ENCODE measurements around the gene LRTM2. TPM values are rescaled to one million over a fixed set of nuclear protein-coding genes. Genes with fewer than 3 reads are reported as not detected.

Gene LRTM2
- total RNA-seq, 2 experiments from 2014 or later: not detected

DNA sequence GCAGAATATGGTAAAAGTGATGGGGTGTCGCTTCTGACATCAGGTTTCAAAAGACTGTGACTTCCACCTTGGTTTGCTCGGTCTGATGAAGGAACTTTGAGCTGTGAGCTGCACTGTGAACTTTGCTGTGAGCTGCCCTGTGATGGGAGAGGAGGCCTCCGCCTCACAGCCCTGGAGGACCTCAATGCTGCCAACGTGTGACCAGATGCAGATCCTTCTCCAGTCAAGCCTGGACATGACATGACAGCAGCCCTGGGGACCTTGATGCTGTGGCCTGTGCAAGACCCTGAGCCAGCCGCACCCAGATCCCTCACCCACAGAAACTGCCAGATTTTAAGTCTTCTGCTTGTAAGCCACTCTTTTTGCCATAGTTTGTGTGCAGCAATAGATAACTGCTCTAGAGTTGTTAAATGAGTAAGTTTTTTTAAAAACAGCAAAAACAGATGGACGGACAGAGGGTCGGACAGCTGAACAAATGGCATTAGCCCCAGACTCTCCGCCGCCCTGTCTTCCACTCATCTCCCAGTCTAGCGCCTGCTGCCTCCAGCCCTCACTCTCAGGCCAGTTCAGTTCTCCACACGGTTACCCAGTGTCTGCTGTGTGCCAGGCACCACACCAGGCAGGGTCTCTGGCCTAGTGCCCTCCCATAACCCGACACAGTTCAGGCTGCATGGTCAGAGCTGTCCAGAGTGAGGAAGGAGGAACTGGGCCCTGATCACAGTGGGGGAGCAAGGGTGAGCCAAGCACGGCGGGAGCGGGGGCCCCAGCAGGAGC lies 13.1 kb upstream of the LRTM2 start:
- H3K4me3 ChIP-seq (ENCODE audit: low read depth, low read length, poor library complexity, severe bottlenecking): no peak overlapping the region
- H3K9me3 ChIP-seq (ENCODE audit: low read length): no peaks in the 10 kb centered on the region
- no peak for DNase-seq (ENCODE audit: low spot score)
- H3K27ac ChIP-seq (ENCODE audit: low read depth, low read length, poor library complexity, severe bottlenecking): no peak overlapping the region
- H4K20me1 ChIP-seq (ENCODE audit: insufficient read depth, low read length): no peaks in the 10 kb centered on the region
- no peaks in the 10 kb centered on the region for H3K9me2 ChIP-seq (ENCODE audit: insufficient read depth, low read length)
- H3K36me3 ChIP-seq (ENCODE audit: insufficient read depth, low read length): no peaks in the 10 kb centered on the region
- peaks cover 3% of the 10 kb centered on the region for H3K4me1 ChIP-seq (ENCODE audit: insufficient read depth, low read length, poor library complexity, severe bottlenecking)
- H2AFZ ChIP-seq (ENCODE audit: low read length): no peak overlapping the region
- H3K4me2 ChIP-seq (ENCODE audit: low read length): no peak overlapping the region
- ChIA-PET CTCF (ENCODE audit: unreplicated experiment) (no interaction called here), POLR2A (no interaction called here)
- BruUV-seq (replicated peaks): no TSS peak
- H3K79me2 ChIP-seq (ENCODE audit: insufficient read depth, low read depth, low read length): no peaks in the 10 kb centered on the region
- intact Hi-C loops (cut with micrococcal nuclease; ENCODE audit: unreplicated experiment): no loop called here
- no peak for TF ChIP-seq EZH2phosphoT487 (IDR thresholded peaks at IDR 0.05; ENCODE audit: borderline replicate concordance, low read depth, low read length)
- TF ChIP-seq, protein P1, sequence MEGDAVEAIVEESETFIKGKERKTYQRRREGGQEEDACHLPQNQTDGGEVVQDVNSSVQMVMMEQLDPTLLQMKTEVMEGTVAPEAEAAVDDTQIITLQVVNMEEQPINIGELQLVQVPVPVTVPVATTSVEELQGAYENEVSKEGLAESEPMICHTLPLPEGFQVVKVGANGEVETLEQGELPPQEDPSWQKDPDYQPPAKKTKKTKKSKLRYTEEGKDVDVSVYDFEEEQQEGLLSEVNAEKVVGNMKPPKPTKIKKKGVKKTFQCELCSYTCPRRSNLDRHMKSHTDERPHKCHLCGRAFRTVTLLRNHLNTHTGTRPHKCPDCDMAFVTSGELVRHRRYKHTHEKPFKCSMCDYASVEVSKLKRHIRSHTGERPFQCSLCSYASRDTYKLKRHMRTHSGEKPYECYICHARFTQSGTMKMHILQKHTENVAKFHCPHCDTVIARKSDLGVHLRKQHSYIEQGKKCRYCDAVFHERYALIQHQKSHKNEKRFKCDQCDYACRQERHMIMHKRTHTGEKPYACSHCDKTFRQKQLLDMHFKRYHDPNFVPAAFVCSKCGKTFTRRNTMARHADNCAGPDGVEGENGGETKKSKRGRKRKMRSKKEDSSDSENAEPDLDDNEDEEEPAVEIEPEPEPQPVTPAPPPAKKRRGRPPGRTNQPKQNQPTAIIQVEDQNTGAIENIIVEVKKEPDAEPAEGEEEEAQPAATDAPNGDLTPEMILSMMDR (conservative IDR thresholded peaks at IDR 0.05; ENCODE audit: low read length): no peak

DNA sequence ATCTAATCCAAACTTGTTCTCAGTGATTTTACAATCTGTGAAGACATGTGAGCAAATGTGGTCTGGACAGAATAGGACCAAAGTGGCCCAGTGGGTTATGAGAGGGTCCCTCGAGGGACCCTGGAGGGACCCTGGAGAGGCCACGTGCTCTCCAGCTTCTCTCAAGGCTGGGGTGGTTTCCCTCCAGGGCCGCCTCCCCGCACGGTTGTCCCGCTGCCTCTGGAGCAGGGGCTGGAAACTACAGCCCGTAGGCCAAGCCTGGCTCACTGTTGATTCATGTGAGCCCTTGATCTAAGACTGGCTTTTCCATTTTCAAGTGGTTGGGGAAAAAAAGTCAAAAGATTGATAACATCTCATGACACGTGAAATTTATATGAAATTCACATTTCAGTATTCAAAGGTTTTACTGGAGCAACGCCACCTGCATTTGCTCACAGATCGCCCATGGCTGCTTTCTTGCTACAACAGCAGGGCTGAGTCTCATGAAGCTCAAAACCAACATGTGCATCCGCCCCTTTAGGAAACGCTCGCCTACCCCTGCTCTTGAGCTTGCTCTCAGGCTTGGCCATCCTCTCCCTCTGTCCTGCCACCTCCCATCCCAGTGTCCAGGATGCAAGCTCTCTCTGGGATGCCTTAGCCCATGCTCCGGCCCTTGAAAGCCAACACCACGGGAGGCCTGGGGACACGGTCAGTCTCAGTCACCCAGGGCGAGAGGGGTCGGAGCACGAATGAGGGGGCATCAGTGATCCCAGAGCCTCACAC lies 12.1 kb upstream of the LRTM2 start:
- Histone ChIP-seq H3K27ac (ENCODE audit: low read depth, low read length, poor library complexity, severe bottlenecking) (no peak overlapping the region), H3K9me2 (ENCODE audit: insufficient read depth, low read length) (no peaks in the 10 kb centered on the region), H3K4me1 (ENCODE audit: insufficient read depth, low read length, poor library complexity, severe bottlenecking) (peaks cover 3% of the 10 kb centered on the region), H3K9me3 (ENCODE audit: low read length) (no peaks in the 10 kb centered on the region), H2AFZ (ENCODE audit: low read length) (no peak overlapping the region), H3K36me3 (ENCODE audit: insufficient read depth, low read length) (no peaks in the 10 kb centered on the region), H3K4me3 (ENCODE audit: low read depth, low read length, poor library complexity, severe bottlenecking) (no peak overlapping the region), H3K79me2 (ENCODE audit: insufficient read depth, low read depth, low read length) (no peaks in the 10 kb centered on the region), H3K4me2 (ENCODE audit: low read length) (no peak overlapping the region), H4K20me1 (ENCODE audit: insufficient read depth, low read length) (no peaks in the 10 kb centered on the region)
- TF ChIP-seq, protein P1 (conservative IDR thresholded peaks at IDR 0.05; ENCODE audit: low read length): no peak
- no peak for TF ChIP-seq EZH2phosphoT487 (IDR thresholded peaks at IDR 0.05; ENCODE audit: borderline replicate concordance, low read depth, low read length)
- ChIA-PET POLR2A (no interaction called here), CTCF (ENCODE audit: unreplicated experiment) (no interaction called here)
- intact Hi-C loops (cut with micrococcal nuclease; ENCODE audit: unreplicated experiment): no loop called here
- no peak for DNase-seq (ENCODE audit: low spot score)
- no TSS peak for BruUV-seq (replicated peaks)
